CD4-positive, alpha-beta T cell treated with Interleukin-6 for 4 hours (primary cell): ENCODE measurements around the gene A2M.

Source experiments
- DNase-seq: peaks from one replicate; pipeline ENCODE4 v3.0.0-alpha.2; 2020; ENCODE audit warnings: mixed read lengths

A2M gene

GRCh38 chr12:9071518-9071917, 44.2 kb downstream of the A2M start:
- DNase-seq, result no peak

- no peak for DNase-seq
These were observed 45.4 kb downstream of the A2M start for GRCh38 chr12:9070351-9070750.

DNA sequence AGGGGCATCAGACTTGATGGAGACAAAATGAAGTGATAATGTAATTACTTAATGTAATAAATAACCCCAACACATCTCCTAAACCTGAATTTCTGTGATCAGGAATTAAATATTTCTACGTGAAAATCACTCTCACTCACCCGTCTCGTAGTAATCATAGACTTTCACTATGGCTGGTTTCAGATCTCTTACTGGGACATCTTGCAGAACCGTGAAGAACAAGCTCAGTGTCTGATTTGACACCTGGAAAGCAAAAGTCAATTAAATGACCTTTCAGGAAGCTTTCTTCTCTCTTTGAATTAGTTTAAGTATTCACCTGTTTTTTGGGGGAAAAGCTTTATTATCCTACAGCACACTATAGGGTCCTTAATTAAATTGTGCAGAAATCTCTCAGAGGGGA, 47.1 kb downstream of the A2M start:
- DNase-seq, result no peak

DNA sequence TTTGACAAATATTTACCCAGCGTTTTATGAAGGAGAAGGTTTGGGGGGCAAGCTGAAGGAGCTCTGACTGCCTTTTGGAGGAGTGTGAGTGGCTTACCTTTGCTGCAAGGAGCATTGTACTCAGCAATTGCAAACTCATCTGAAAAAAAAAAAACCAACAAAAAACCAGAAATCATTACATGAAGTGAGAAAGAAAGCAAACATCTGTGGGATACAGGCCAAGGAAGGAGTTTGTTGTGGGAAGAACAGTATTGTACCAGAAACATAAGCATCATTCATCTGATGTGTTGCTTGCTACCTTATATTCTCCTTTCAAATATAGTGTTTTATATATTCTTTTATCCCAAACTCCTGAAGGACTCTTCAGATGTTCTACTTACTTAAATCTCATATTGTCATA, 47.6 kb downstream of the A2M start:
- DNase-seq, result no peak

DNA sequence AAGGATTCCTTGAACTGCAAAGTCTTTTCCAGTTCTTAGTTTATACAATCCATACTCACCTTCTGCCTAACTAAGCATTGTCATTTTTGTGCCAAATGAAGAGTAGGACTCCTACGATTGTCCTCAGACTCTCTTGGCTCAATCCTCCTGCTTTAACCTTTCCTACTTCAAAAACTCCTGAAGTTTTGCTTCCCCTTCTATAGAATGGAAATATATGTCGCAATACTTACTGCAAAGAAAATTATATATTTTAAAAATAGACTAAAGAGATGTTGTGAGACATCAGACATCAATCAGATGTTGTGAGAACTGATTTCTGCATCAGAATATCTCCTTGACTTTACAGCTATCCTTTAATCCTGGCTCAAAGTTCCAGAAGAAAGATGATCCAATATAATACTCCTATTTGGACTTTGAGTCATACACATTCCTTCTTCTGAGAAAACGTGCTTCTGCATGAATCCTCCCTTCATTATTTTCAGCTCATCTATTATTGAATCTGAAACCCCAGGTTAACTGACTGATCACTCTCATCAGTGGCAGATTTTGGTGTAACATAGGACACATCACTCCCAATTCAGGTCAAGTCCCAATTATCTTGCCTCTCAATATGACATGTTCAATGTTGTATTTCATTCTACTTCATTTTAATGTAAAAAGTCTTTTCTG, 48.8 kb downstream of the A2M start:
- DNase-seq, result no peak

DNA sequence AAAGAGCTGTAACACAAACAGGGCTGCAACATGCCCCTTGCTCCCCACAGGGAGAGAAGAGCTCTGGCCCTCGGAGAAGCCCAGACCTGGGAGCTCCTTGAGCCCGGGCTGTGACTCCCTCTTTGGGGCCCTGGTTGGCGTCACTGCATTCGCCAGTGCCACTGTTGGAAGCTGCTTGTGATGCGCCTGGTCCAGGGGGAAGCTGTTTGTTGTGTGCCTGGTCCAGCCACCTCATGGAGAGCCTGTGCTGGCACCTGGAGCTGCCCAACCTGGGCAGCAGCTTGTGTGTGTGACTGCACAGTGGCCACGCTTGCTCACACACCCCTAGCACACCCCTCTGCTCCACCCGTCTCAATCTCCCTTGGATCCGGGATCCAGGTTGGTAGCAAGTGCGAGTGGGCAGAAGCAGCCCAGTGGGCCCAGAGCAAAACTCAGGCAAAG, 49.5 kb downstream of the A2M start:
- no peak for DNase-seq

GRCh38 chr12:9065607-9065856, 50.2 kb downstream of the A2M start:
- DNase-seq, result no peak

DNA sequence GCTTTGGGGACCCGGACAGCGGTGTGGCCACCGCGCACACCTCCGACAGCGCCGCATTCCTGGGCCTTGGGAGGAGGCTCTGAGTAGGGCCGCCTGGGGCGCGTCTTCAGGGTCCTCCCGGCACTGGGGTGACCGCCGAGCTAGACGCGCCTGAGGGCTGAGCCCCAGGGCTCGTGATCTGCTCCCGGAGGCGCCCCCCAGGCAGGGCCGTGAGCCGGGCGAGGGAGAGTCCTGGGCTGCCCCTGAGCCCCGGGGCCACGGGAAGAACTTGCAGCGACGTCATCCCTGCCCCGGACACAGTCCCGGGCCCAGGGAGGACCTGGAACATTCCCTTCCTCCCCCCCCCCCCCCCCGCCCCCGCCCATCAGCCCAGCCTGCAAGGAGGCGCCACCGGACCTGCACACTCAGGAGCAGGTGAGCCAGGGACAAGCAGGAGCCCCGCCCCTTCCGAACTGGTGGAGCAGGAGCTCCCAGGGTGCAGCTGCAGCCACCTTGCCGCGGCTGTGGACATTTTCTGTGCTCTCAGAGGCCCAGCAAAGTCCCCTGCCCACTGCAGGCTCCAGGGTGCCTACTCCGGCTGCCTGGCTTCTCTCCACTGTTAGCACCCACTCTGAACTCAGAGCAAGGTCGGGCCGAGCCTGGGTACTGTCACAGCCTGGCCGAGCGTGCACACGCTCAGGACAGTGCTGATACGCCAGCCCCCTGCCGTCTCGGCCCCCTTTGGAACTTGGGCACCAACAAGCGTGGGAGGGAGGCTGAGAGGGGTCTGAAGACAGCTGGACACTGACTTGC, 50.7 kb downstream of the A2M start:
- peak; percentile 41 for DNase-seq

- peak; percentile 67 for DNase-seq
These were observed 51.4 kb downstream of the A2M start for GRCh38 chr12:9064201-9064814.

GRCh38 chr12:9052610-9053009, 63.1 kb downstream of the A2M start:
- DNase-seq, result no peak

DNA sequence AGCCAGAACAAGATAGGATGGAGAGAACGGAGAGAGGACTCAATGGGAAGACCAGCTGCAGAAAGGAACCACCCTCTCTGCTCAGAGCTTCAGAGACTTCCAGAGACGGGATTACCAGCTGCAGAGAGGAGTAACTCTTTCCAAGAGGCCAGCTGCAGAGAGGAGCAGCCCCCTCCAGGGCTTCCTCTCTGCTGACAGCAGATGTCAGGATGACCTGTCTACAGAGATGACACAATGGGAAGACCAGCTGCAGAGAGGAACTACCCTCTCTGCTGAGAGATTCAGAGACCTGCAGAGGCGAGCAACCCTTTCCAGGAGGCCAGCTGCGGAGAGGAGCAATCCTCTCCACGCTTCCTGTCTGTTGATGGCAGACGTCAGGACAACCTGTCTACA, 64.6 kb downstream of the A2M start:
- DNase-seq, result no peak

GRCh38 chr12:9050521-9051157, 65.1 kb downstream of the A2M start:
- DNase-seq, result no peak

- DNase-seq, result peak; percentile 55
These were observed 66.1 kb downstream of the A2M start for GRCh38 chr12:9049520-9050133.

GRCh38 chr12:9048930-9049329, 66.8 kb downstream of the A2M start:
- no peak for DNase-seq

- DNase-seq, result no peak
These were observed 68.6 kb downstream of the A2M start for GRCh38 chr12:9047105-9047504.

GRCh38 chr12:9043766-9044165, 72.0 kb downstream of the A2M start:
- no peak for DNase-seq

- DNase-seq, result no peak
These were observed 74.4 kb downstream of the A2M start for GRCh38 chr12:9041321-9041720.

DNA sequence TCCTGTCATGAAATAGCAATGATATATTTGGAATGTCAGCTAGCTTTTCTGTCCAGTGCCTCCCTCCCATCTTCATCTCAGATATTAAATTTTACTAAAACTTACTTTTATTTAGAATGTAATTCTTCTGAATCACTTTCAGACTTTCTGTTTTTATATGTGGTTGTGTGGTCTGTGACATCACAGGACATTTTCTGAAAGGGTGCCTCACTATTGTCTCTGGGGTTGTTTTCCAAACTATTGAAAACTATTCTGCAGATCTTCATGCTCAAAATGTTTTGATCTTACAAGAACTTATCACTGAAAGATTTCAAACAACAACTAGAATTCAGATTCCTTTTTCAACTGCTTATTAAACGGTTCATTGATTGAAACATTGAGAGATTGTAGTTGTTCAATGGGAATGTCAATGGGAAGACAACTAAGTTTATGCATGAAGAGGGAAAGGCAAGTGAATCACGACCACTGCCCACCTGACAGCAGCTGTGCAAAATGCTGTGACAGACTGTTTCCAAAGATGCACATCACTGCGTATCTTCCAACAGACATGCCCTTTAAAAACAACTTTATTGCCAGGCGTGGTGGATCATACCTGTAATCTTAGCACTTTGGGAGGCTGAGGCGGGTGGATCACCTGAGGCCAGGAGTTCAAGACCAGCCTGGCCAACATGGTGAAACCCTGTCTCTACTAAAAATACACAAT, 75.1 kb downstream of the A2M start:
- DNase-seq, result no peak

- peak; percentile 35 for DNase-seq
These were observed 76.2 kb downstream of the A2M start for GRCh38 chr12:9039397-9039977.

GRCh38 chr12:9037431-9037830, 78.3 kb downstream of the A2M start:
- DNase-seq, result no peak

DNA sequence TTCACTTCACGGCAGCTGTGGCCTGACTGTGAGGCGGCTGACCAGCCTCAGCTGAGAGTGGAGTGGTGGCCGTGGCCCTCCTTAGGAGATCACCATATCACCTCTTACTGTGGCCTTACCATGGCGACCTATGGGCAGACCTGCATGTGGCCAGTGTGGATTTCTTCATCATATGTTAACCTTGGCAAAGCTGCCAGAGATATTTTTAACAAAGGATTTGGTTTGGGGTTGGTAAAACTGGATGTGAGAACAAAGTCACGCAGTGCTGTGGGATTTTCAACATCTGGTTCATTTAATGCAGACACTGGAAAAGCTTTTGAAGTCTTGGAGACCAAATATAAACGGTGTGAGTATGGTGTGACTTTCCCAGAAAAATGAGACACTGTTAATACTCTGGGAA, 79.5 kb downstream of the A2M start:
- DNase-seq, result no peak

- DNase-seq, result no peak
These were observed 81.6 kb downstream of the A2M start for GRCh38 chr12:9034095-9034494.
